Right renal pelvis (tissue), 4 donors: Measurements from ENCODE around the gene GRIK1. TPM values are rescaled to one million over a fixed set of nuclear protein-coding genes. Genes with fewer than 3 reads are reported as not detected.

Experiments
- DNase-seq, 4 donors: peaks; one replicate each; pipeline ENCODE4 v3.0.0-alpha.2; 2013; ENCODE audit warnings: low read depth in 4 of 4, low spot score in 3 of 4, missing footprints in 1 of 4
- polyA plus RNA-seq, 4 donors: library from polyadenylated mRNA; unstranded; fragments of 120-200 nt; gene quantifications; one replicate each; pipeline ENCODE4 v1.2.1, GENCODE V29; 2013; ENCODE audit not compliant: insufficient read length in 4 of 4

The GRIK1 gene
- polyA plus RNA-seq, 4 donors = 1.2 to 2.5 (median 1.4) TPM

GRCh38 chr21:29678626-29679025 lies 261.2 kb downstream of the GRIK1 start:
- no peak for DNase-seq

- DNase-seq = no peak
Measured at GRCh38 chr21:29677326-29677725, 262.5 kb downstream of the GRIK1 start.

- no peak for DNase-seq
Measured at GRCh38 chr21:29676395-29676794, 263.4 kb downstream of the GRIK1 start.

- no peak for DNase-seq
Measured at GRCh38 chr21:29675451-29675850, 264.3 kb downstream of the GRIK1 start.

- no peak for DNase-seq
Measured at GRCh38 chr21:29674343-29674742, 265.5 kb downstream of the GRIK1 start.

- no peak for DNase-seq
Measured at GRCh38 chr21:29673096-29673610, 266.6 kb downstream of the GRIK1 start.

GRCh38 chr21:29671728-29672127 lies 268.1 kb downstream of the GRIK1 start:
- DNase-seq = no peak

- DNase-seq = no peak
Measured at GRCh38 chr21:29670228-29670627, 269.6 kb downstream of the GRIK1 start.

- DNase-seq = no peak
Measured at GRCh38 chr21:29669416-29669815, 270.4 kb downstream of the GRIK1 start.

GRCh38 chr21:29667651-29668050 lies 272.1 kb downstream of the GRIK1 start:
- no peak for DNase-seq

- DNase-seq = no peak
Measured at GRCh38 chr21:29664615-29665014, 275.2 kb downstream of the GRIK1 start.

- no peak for DNase-seq
Measured at GRCh38 chr21:29661672-29662442, 277.9 kb downstream of the GRIK1 start.

- no peak for DNase-seq
Measured at GRCh38 chr21:29660047-29660720, 279.6 kb downstream of the GRIK1 start.

GRCh38 chr21:29658934-29659203 lies 280.9 kb downstream of the GRIK1 start:
- DNase-seq = no peak

- no peak for DNase-seq
Measured at GRCh38 chr21:29658177-29658933, 281.4 kb downstream of the GRIK1 start.

GRCh38 chr21:29657240-29657989 lies 282.4 kb downstream of the GRIK1 start:
- no peak for DNase-seq

GRCh38 chr21:29656504-29657239 lies 283.1 kb downstream of the GRIK1 start:
- peak in 2 of 4 donors; percentile 38 to 47 for DNase-seq

GRCh38 chr21:29655577-29655976 lies 284.2 kb downstream of the GRIK1 start:
- DNase-seq = no peak

- DNase-seq = no peak
Measured at GRCh38 chr21:29654855-29655254, 284.9 kb downstream of the GRIK1 start.

- DNase-seq = no peak
Measured at GRCh38 chr21:29654203-29654602, 285.6 kb downstream of the GRIK1 start.
